OCI-LY7 (cell line): ENCODE data around the gene FANCL. TPM values are rescaled to one million over a fixed set of nuclear protein-coding genes. Genes with fewer than 3 reads are reported as not detected.

Experiments
- BruUV-seq: library from RNA; stranded (reverse); fragments of 400-500 nt; replicated peaks from 2 replicates; lab custom pipeline; 2021; lab: Mats Ljungman, UMichigan
- CTCF ChIA-PET: fragments of 300-600 bp; sonication (Branson Sonifier 250); formaldehyde crosslinking; loops from one replicate; lab custom pipeline; 2022; ENCODE audit warnings: antibody characterized with exemption; ENCODE audit not compliant: unreplicated experiment; lab: Charles Lee
- POLR2A ChIA-PET: fragments of 300-600 bp; sonication (Branson Sonifier 250); formaldehyde crosslinking; loops from one replicate; lab custom pipeline; 2022; ENCODE audit warnings: antibody characterized with exemption; lab: Charles Lee
- DNase-seq: peaks from one replicate; pipeline ENCODE4 v3.0.0-alpha.2; 2015; ENCODE audit warnings: low spot score
- H2AFZ ChIP-seq: fragments of 200-600 bp; sonication (generic), shearing (Covaris generic); 2 replicates; pipeline ENCODE4 v1.6.1; 2014; ENCODE audit warnings: mild to moderate bottlenecking, antibody characterized with exemption, low read length, moderate library complexity
- H3K27ac ChIP-seq: fragments of 200-600 bp; sonication (generic); 2 replicates; pipeline ENCODE4 v1.5.1; 2014; ENCODE audit warnings: mixed run types, low read depth, mild to moderate bottlenecking, moderate library complexity, low read length, inconsistent platforms; ENCODE audit not compliant: poor library complexity, severe bottlenecking
- H3K36me3 ChIP-seq: fragments of 200-600 bp; sonication (generic); 2 replicates; pipeline ENCODE4 v1.6.1; 2014; ENCODE audit warnings: mild to moderate bottlenecking, antibody characterized with exemption, low read length, moderate library complexity, mixed read lengths; ENCODE audit not compliant: insufficient read depth
- H3K4me1 ChIP-seq: fragments of 200-600 bp; sonication (generic); 2 replicates; pipeline ENCODE4 v1.5.1; 2014; ENCODE audit warnings: mild to moderate bottlenecking, low read length; ENCODE audit not compliant: insufficient read depth, poor library complexity, severe bottlenecking
- H3K4me2 ChIP-seq: fragments of 200-600 bp; sonication (generic); 2 replicates; pipeline ENCODE4 v1.6.1; 2014; ENCODE audit warnings: mild to moderate bottlenecking, low read length
- H3K4me3 ChIP-seq: fragments of 200-600 bp; sonication (generic); 2 replicates; pipeline ENCODE4 v1.5.1; 2014; ENCODE audit warnings: mild to moderate bottlenecking, low read depth, low read length; ENCODE audit not compliant: poor library complexity, severe bottlenecking
- H3K79me2 ChIP-seq: fragments of 200-600 bp; sonication (generic); 2 replicates; pipeline ENCODE4 v1.6.1; 2016; ENCODE audit warnings: low read depth, mild to moderate bottlenecking, low read length, moderate library complexity, mixed read lengths; ENCODE audit not compliant: insufficient read depth
- H3K9me2 ChIP-seq: fragments of 200-600 bp; sonication (generic); 2 replicates; pipeline ENCODE4 v1.6.1; 2016; ENCODE audit warnings: mild to moderate bottlenecking, low read length, mixed read lengths; ENCODE audit not compliant: insufficient read depth
- H3K9me3 ChIP-seq: fragments of 200-600 bp; sonication (generic); 2 replicates; pipeline ENCODE4 v1.6.1; 2014; ENCODE audit warnings: mild to moderate bottlenecking, mixed run types, low read length, mixed read lengths
- H4K20me1 ChIP-seq: fragments of 200-600 bp; sonication (generic); 2 replicates; pipeline ENCODE4 v1.6.1; 2014; ENCODE audit warnings: mild to moderate bottlenecking, antibody characterized with exemption, low read length, moderate library complexity, mixed read lengths; ENCODE audit not compliant: insufficient read depth
- EZH2phosphoT487 ChIP-seq: fragments of 200-600 bp; sonication (generic); IDR thresholded peaks from 2 replicates; pipeline ENCODE4 v1.6.1; 2018; ENCODE audit warnings: low read depth, borderline replicate concordance, mild to moderate bottlenecking, mixed run types, antibody characterized with exemption, low read length, moderate library complexity, mixed read lengths
- intact Hi-C: fragments of 100-400 bp; cut with micrococcal nuclease; formaldehyde crosslinking; loops from one replicate; pipeline ENCODE4 v1.10.0; 2022; ENCODE audit not compliant: unreplicated experiment
- total RNA-seq, 2 experiments: library from RNA; depleted of rRNA in 1 of 2; stranded (reverse); fragments of >200 nt in 1 of 2; shearing (Covaris generic) in 1 of 2; gene quantifications; 2 replicates each; pipeline ENCODE4 v1.2.3, GENCODE V29; 2014 to 2022
- TF ChIP-seq, protein P1 (sequence below): fragments of 200-600 bp; sonication (generic); conservative IDR thresholded peaks from 2 replicates; pipeline ENCODE4 v1.5.1; 2014; ENCODE audit warnings: mild to moderate bottlenecking, antibody characterized with exemption, low read length, moderate library complexity, mixed read lengths

Gene FANCL
- total RNA-seq, 2 experiments from 2014 or later = 32.8 to 33.0 TPM

GRCh38 chr2:58131191-58132011 is 109.7 kb downstream of the FANCL start:
- ChIA-PET CTCF (no interaction called here), POLR2A (no interaction called here)
- no peaks in the 10 kb centered on the region for H3K79me2 ChIP-seq
- no peaks in the 10 kb centered on the region for H3K4me1 ChIP-seq
- H3K27ac ChIP-seq = no peak overlapping the region
- no peak overlapping the region for H3K4me2 ChIP-seq
- intact Hi-C loops = loop anchor here (5.0 kb wide), 1 partner anchor 316 kb away; no protein-coding TSS in a partner anchor
- no peak for TF ChIP-seq EZH2phosphoT487
- TF ChIP-seq, protein P1, sequence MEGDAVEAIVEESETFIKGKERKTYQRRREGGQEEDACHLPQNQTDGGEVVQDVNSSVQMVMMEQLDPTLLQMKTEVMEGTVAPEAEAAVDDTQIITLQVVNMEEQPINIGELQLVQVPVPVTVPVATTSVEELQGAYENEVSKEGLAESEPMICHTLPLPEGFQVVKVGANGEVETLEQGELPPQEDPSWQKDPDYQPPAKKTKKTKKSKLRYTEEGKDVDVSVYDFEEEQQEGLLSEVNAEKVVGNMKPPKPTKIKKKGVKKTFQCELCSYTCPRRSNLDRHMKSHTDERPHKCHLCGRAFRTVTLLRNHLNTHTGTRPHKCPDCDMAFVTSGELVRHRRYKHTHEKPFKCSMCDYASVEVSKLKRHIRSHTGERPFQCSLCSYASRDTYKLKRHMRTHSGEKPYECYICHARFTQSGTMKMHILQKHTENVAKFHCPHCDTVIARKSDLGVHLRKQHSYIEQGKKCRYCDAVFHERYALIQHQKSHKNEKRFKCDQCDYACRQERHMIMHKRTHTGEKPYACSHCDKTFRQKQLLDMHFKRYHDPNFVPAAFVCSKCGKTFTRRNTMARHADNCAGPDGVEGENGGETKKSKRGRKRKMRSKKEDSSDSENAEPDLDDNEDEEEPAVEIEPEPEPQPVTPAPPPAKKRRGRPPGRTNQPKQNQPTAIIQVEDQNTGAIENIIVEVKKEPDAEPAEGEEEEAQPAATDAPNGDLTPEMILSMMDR = peak; percentile 67
- BruUV-seq = no TSS peak
- H3K36me3 ChIP-seq = 0 out of 2 replicates have a peak, but pooled peaks cover 4% of the 10 kb centered on the region
- no peaks in the 10 kb centered on the region for H3K9me2 ChIP-seq
- no peaks in the 10 kb centered on the region for H4K20me1 ChIP-seq
- H2AFZ ChIP-seq = no peak overlapping the region
- H3K9me3 ChIP-seq = no peaks in the 10 kb centered on the region
- DNase-seq = peak; percentile 4
- H3K4me3 ChIP-seq = no peak overlapping the region

DNA sequence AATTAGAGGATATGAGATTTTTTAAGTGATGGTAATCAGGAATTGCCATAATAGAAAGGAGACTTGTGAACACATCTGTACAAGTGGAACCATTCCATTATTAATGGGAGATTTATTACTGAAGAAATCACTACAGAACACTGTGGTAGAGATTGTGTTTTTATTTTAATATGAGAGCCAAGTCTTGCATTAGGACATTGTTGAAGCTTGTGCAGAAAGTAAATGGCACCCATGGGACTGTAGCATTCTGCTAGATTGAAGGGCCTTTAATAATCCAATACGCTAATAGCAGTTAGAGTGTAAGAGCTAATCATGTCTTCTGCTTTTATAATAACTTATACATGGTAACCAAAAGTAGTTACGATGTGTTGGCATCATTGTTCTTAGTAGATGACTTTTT is 110.9 kb downstream of the FANCL start:
- POLR2A ChIA-PET = no interaction called here
- CTCF ChIA-PET = no interaction called here
- no peak overlapping the region for H2AFZ ChIP-seq
- no peaks in the 10 kb centered on the region for H3K79me2 ChIP-seq
- no peak for DNase-seq
- H3K9me3 ChIP-seq = no peaks in the 10 kb centered on the region
- TF ChIP-seq, protein P1 = no peak
- no peak for TF ChIP-seq EZH2phosphoT487
- no TSS peak for BruUV-seq
- H3K36me3 ChIP-seq = 0 out of 2 replicates have a peak, but pooled peaks cover 4% of the 10 kb centered on the region
- no peak overlapping the region for H3K4me2 ChIP-seq
- no peak overlapping the region for H3K27ac ChIP-seq
- no peaks in the 10 kb centered on the region for H3K4me1 ChIP-seq
- intact Hi-C loops = loop anchor here (5.0 kb wide), 1 partner anchor 317 kb away; no protein-coding TSS in a partner anchor
- no peaks in the 10 kb centered on the region for H4K20me1 ChIP-seq
- no peak overlapping the region for H3K4me3 ChIP-seq
- H3K9me2 ChIP-seq = no peaks in the 10 kb centered on the region

DNA sequence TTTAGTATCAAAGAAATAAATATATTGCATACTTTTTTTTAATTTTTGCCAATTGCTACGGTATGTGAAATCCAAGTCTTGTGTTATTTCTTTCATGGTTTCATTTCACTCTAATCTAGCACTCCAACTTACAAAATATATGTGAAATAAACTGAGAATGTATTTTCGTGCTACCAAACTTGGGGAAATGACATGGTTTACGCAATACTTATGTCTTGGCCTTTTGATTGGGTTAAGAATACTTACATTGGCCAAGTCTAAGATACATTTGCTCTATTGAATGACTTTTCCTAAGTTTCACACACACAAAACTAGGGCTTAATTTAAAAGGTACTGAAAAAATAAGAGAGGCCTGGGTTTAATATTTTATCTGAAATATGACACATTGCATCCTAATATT is 114.0 kb downstream of the FANCL start:
- Histone ChIP-seq H3K36me3 (0 out of 2 replicates have a peak, but pooled peaks cover 4% of the 10 kb centered on the region), H3K4me2 (no peak overlapping the region), H2AFZ (no peak overlapping the region), H3K79me2 (no peaks in the 10 kb centered on the region), H3K27ac (no peak overlapping the region), H3K9me2 (no peaks in the 10 kb centered on the region), H3K9me3 (no peaks in the 10 kb centered on the region), H3K4me3 (no peak overlapping the region), H4K20me1 (no peaks in the 10 kb centered on the region), H3K4me1 (no peaks in the 10 kb centered on the region)
- ChIA-PET CTCF (no interaction called here), POLR2A (no interaction called here)
- TF ChIP-seq EZH2phosphoT487 = no peak
- TF ChIP-seq, protein P1 = no peak
- no TSS peak for BruUV-seq
- no peak for DNase-seq
- intact Hi-C loops = no loop called here
